HG03442 (cell line): ENCODE measurements around the gene ZNF764.
"Not testable (repeated sequence)": the region's sequence is repeated elsewhere in the genome, so short reads cannot be mapped to it uniquely, and the experiment has no call there.

ENCODE experiments used
- ATAC-seq: cut with Tn5 transposase; IDR thresholded peaks from one replicate; pipeline ENCODE4 v1.9.1; 2021; ENCODE audit warnings: mild to moderate bottlenecking, moderate library complexity; ENCODE audit not compliant: unreplicated experiment

The ZNF764 gene

DNA sequence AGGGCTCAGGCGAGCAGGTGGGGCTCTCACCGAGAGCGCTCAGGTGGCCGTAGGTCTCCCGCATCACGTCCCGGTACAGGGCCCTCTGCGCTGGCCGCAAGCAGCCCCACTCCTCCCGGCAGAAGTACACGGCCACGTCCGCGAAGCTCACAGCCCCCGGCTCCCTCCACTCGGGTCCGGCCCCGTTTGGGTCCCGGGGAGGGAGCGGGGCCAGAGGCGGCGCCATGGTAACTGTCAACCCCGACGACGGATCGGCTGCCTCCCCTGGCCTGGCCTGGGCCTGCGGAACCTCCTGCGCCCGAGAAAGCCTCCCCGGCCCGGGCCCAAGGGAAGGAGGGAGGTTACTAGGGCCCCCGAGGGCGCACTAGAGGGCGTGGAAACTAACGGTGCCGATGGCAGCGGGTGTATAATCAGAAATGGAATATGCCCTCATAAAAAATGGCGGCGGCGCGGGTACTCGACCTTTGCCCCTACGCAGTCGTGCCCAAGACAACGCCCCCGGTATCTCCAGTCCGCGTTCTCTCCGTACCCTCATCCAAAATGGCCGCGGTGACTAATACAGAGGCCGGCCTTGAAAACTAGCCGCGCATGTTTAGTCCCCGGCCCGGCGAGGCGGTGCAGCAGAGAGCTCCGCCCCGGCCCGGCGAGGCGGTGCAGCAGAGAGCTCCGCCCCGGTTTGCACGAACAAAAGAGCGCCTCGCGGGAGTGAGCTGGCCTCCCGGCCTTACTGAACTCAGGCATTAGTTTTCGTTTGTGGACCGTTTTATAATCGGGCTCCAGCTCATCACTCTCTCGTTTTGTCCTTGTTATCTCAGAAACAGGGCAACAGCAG lies at the start of gene ZNF764:
ZNF764 (minus strand) TSS at position 418 of the 832 bp plus-strand sequence; CDS start at position 226, 192 bp downstream.
- peak; percentile 87 for ATAC-seq

- ATAC-seq = no peak
Observed at GRCh38 chr16:30606004-30606403, 47.8 kb upstream of the ZNF764 start.

GRCh38 chr16:30605158-30605557 lies 47.0 kb upstream of the ZNF764 start:
- ATAC-seq = no peak

DNA sequence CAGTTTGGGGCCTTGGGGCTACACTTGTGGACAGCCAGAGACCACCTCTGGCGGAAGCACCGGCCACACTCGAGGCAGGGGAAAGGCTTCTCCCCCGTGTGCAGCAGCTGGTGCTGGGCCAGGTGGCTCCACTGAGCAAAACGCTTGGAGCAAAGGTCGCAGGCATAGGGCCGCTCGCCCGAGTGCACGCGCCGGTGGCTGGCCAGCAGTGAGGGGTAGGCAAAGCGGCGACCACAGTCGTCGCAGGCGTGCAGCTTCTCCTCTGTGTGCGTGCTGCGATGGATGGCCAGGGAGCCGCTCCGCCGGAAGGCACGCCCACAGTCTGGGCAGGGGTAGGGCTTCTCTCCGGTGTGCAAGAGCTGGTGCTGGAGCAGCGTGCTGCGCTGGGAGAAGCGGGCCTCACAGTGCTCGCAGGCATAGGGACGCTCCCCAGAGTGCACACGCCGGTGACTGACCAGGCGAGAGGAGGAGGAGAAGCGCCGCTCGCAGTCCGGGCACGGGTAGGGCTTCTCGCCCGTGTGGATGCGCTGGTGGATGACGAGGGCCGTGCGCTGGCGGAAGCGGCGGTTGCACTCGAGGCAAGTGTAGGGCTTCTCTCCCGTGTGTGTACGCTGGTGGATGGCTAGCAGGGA lies 46.3 kb upstream of the ZNF764 start:
- no peak for ATAC-seq

- ATAC-seq = no peak
Observed at GRCh38 chr16:30603945-30604315, 45.8 kb upstream of the ZNF764 start.

GRCh38 chr16:30602616-30603277 lies 44.6 kb upstream of the ZNF764 start:
- ATAC-seq = no peak

DNA sequence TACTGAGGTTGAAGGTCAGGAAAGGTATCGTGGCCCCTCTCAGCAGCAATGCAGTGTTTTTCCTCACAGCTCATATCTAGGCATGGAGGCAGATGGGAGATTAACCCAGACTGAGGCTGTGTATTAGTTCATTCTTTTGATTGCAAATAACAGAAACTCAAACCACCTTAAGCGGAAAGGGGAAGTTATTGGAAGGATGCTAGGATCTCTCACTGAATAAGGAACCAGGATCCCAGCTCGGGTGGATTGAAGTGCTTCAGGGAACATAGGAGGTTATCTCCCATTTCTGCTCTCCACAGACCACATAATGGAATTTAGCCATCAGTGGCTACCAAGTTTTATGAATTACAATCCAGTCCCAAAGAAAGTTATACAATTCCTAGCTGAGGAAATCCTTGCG lies 43.8 kb upstream of the ZNF764 start:
- ATAC-seq = no peak

GRCh38 chr16:30600929-30601328 lies 42.8 kb upstream of the ZNF764 start:
- ATAC-seq = no peak

GRCh38 chr16:30600215-30600614 lies 42.0 kb upstream of the ZNF764 start:
- no peak for ATAC-seq

DNA sequence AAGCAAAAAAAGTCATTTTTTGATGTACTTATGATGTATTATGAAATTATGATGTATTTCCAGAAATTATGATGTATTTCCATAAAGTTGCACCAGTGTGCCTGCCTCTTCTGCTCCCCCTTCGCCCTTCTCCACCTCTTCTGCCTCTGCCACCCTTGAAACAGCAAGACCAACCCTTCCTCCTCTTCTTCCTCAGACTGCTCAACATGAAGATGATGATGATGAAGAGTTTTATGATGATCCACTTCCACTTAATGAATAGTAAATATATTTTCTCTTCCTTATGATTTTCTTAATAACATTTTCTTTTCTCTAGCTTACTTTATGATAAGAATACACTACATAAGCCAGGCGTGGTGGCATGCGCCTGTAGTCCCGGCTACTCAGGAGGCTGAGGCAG lies 34.7 kb upstream of the ZNF764 start:
- ATAC-seq = no peak

DNA sequence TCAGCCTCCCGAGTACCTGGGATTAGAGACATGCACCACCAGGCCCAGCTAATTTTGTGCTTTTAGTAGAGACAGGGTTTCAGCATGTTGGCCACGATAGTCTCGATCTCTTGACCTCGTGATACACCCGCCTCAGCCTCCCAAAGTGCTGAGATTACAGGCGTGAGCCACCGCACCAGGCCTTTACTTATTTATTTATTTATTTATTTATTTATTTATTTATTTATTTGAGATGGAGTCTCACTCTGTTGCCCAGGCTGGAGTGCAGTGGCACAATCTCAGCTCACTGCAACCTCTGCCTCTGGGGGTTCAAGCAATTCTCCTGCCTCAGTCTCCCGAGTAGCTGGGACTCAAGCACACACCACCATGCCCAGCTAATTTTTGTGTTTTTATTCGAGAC lies 32.7 kb upstream of the ZNF764 start:
- not testable (repeated sequence) for ATAC-seq

DNA sequence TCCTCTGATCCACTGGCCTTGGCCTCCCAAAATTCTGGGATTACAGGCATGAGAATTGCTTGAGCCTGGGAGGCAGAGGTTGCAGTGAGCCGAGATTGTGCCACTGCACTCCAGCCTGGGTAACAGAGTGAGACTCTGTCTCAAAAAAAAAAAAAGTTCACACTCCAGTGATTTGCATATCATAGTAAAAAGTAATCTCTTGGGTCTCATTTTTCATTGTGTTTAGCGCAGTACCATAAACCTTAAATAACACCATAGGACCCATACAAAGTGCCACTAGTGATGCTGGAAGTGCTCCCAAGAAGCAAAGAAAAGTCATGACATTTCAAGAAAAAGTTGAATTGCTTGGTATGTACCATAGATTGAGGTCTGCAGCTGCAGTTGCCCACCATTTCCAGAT lies 31.4 kb upstream of the ZNF764 start:
- ATAC-seq = not testable (repeated sequence)

GRCh38 chr16:30588651-30589050 lies 30.5 kb upstream of the ZNF764 start:
- no peak for ATAC-seq

GRCh38 chr16:30585400-30586191 lies 27.4 kb upstream of the ZNF764 start, which contains the start of gene ZNF785:
Gene ZNF785, minus strand, starts transcription at chr16:30585697. Its CDS starts 86 bp downstream, at chr16:30585611.
- ATAC-seq = peak; percentile 89

- peak; percentile 26 for ATAC-seq
Observed at GRCh38 chr16:30585022-30585399, 26.8 kb upstream of the ZNF764 start.

DNA sequence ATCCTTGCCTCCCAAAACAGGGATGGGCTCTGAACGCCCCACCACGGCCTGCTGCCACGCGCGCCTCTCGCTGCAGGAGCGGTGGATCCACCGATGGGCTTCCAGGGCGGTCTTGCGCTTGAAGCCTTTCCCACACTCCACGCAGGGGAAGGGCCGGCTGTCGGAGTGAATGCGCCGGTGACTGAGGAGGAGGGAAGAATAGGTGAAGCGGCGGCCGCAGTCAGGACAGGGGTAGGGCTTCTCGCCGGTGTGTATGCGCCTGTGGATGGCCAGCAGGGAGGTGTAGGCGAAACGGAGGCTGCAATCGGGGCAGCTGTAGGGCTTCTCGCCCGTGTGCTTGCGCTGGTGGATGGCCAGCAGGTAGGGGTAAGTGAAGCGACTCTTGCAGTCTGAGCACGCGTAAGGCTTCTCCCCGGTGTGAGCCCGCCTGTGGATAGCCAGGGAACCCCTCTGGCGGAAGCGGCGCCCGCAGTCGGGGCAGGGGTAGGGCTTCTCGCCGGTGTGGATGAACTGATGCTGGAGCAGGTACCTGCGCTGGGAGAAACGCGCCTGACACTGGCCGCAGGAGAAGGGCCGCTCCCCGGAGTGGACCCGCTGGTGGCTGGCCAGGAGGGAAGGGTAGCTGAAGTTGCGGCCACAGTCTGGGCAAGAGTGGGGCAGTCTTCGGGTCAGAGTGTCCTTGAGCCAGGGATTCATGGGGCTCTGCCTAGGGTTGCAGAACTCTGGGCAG lies 24.6 kb upstream of the ZNF764 start:
- no peak for ATAC-seq

GRCh38 chr16:30581457-30581856 lies 23.3 kb upstream of the ZNF764 start:
- ATAC-seq = no peak

- ATAC-seq = no peak
Observed at GRCh38 chr16:30574678-30575077, 16.5 kb upstream of the ZNF764 start.

- peak; percentile 64 for ATAC-seq
Observed at GRCh38 chr16:30571445-30572322, 13.5 kb upstream of the ZNF764 start, which contains the start of gene ZNF688. Gene ZNF688, minus strand, starts transcription at chr16:30571714. Its CDS starts 85 bp downstream, at chr16:30571629.
